Left ventricle myocardium inferior (tissue), 1 donor: ENCODE measurements around the gene MBD5. TPM values are rescaled to one million over a fixed set of nuclear protein-coding genes. Genes with fewer than 3 reads are reported as not detected.

Source experiments
- DNase-seq: peaks from one replicate; pipeline ENCODE4 v3.0.0-alpha.2; 2020
- H3K27ac ChIP-seq: fragments of 200-600 bp; replicated peaks from 2 replicates; pipeline ENCODE4 v1.8.0; 2021
- H3K27me3 ChIP-seq: fragments of 200-600 bp; 2 replicates; pipeline ENCODE4 v1.8.0; 2021; ENCODE audit warnings: low read depth
- H3K36me3 ChIP-seq: fragments of 200-600 bp; 2 replicates; pipeline ENCODE4 v1.8.0; 2021
- H3K4me1 ChIP-seq: fragments of 200-600 bp; 2 replicates; pipeline ENCODE4 v1.8.0; 2021
- H3K4me3 ChIP-seq: fragments of 200-600 bp; 2 replicates; pipeline ENCODE4 v1.8.0; 2021; ENCODE audit warnings: mild to moderate bottlenecking, moderate library complexity
- H3K9me3 ChIP-seq: fragments of 200-600 bp; replicated peaks from 2 replicates; pipeline ENCODE4 v1.8.0; 2021
- CTCF ChIP-seq: fragments of 200-600 bp; IDR thresholded peaks from 2 replicates; pipeline ENCODE4 v1.8.0; 2021; ENCODE audit warnings: antibody characterized with exemption, mild to moderate bottlenecking, borderline replicate concordance
- intact Hi-C: fragments of 100-400 bp; cut with micrococcal nuclease; formaldehyde crosslinking; loops from one replicate; pipeline ENCODE4 v1.11.0; 2022
- total RNA-seq: library from RNA; stranded (reverse); fragmentation: NEBNext Ultra II Directional; extraction: Animal tissue kit (Norgen Biotek cat#: 25700); gene quantifications from one replicate; pipeline ENCODE4 v1.2.1, GENCODE V29; 2021
- donor health status: DM: no; HTN: yes; CAD: no; lungs with severe emphysema.

MBD5 gene
- total RNA-seq, 1 donor from 2014 or later, result 21.9 TPM

- no peaks in the 10 kb centered on the region for H3K4me1 ChIP-seq
- peaks cover 13% of the 10 kb centered on the region for H3K36me3 ChIP-seq
- intact Hi-C loops, result no loop called here
- H3K9me3 ChIP-seq, result peaks cover 10% of the 10 kb centered on the region
- H3K27me3 ChIP-seq, result no peaks in the 10 kb centered on the region
- H3K4me3 ChIP-seq, result no peak overlapping the region
- no peak overlapping the region for H3K27ac ChIP-seq
- TF ChIP-seq CTCF, result no peak
- no peak for DNase-seq
These were observed 231.1 kb downstream of the MBD5 start for GRCh38 chr2:148251993-148252392.

GRCh38 chr2:148252646-148253045 lies 231.8 kb downstream of the MBD5 start:
- peaks cover 13% of the 10 kb centered on the region for H3K36me3 ChIP-seq
- H3K27ac ChIP-seq, result no peak overlapping the region
- no peak for TF ChIP-seq CTCF
- peaks cover 10% of the 10 kb centered on the region for H3K9me3 ChIP-seq
- H3K27me3 ChIP-seq, result no peaks in the 10 kb centered on the region
- no peak for DNase-seq
- intact Hi-C loops, result no loop called here
- H3K4me3 ChIP-seq, result no peak overlapping the region
- no peaks in the 10 kb centered on the region for H3K4me1 ChIP-seq

- H3K9me3 ChIP-seq, result peaks cover 10% of the 10 kb centered on the region
- H3K4me1 ChIP-seq, result no peaks in the 10 kb centered on the region
- no peak for DNase-seq
- intact Hi-C loops, result no loop called here
- H3K27ac ChIP-seq, result no peak overlapping the region
- no peak for TF ChIP-seq CTCF
- no peaks in the 10 kb centered on the region for H3K27me3 ChIP-seq
- H3K4me3 ChIP-seq, result no peak overlapping the region
- H3K36me3 ChIP-seq, result peaks cover 13% of the 10 kb centered on the region
These were observed 232.8 kb downstream of the MBD5 start for GRCh38 chr2:148253685-148254084.

- Histone ChIP-seq H3K27ac (no peak overlapping the region), H3K4me1 (no peaks in the 10 kb centered on the region), H3K36me3 (peaks cover 13% of the 10 kb centered on the region), H3K9me3 (peaks cover 10% of the 10 kb centered on the region), H3K4me3 (no peak overlapping the region), H3K27me3 (no peaks in the 10 kb centered on the region)
- intact Hi-C loops, result no loop called here
- DNase-seq, result no peak
- no peak for TF ChIP-seq CTCF
These were observed 235.0 kb downstream of the MBD5 start for GRCh38 chr2:148255929-148256328.

GRCh38 chr2:148257276-148257675 lies 236.4 kb downstream of the MBD5 start:
- TF ChIP-seq CTCF, result no peak
- intact Hi-C loops, result no loop called here
- Histone ChIP-seq H3K4me3 (no peak overlapping the region), H3K4me1 (no peaks in the 10 kb centered on the region), H3K27me3 (no peaks in the 10 kb centered on the region), H3K9me3 (peaks cover 10% of the 10 kb centered on the region), H3K36me3 (peaks cover 13% of the 10 kb centered on the region), H3K27ac (no peak overlapping the region)
- DNase-seq, result no peak

GRCh38 chr2:148258124-148258523 lies 237.2 kb downstream of the MBD5 start:
- Histone ChIP-seq H3K27ac (no peak overlapping the region), H3K9me3 (peaks cover 9% of the 10 kb centered on the region), H3K36me3 (peaks cover 13% of the 10 kb centered on the region), H3K27me3 (no peaks in the 10 kb centered on the region), H3K4me1 (no peaks in the 10 kb centered on the region), H3K4me3 (no peak overlapping the region)
- DNase-seq, result no peak
- no peak for TF ChIP-seq CTCF
- intact Hi-C loops, result no loop called here
